HG03135 (cell line): ENCODE results near the gene TINAG.
"Not testable (repeated sequence)": the region's sequence is repeated elsewhere in the genome, so short reads cannot be mapped to it uniquely, and the experiment has no call there.

Experiments
- ATAC-seq: cut with Tn5 transposase; IDR thresholded peaks from one replicate; pipeline ENCODE4 v1.9.1; 2021; ENCODE audit warnings: mild to moderate bottlenecking, moderate library complexity; ENCODE audit not compliant: unreplicated experiment

TINAG gene

GRCh38 chr6:54307439-54307910 is 766 bp upstream of the TINAG start:
- ATAC-seq = peak; percentile 61

GRCh38 chr6:54308986-54309315 is 710 bp downstream of the TINAG start:
- ATAC-seq = no peak

GRCh38 chr6:54310377-54311152 is 2.3 kb downstream of the TINAG start:
- ATAC-seq = no peak

GRCh38 chr6:54315656-54316055 is 7.4 kb downstream of the TINAG start:
- ATAC-seq = no peak

- no peak for ATAC-seq
Measured at GRCh38 chr6:54320871-54321270, 12.6 kb downstream of the TINAG start.

- no peak for ATAC-seq
Measured at GRCh38 chr6:54327631-54328030, 19.4 kb downstream of the TINAG start.

- not testable (repeated sequence) for ATAC-seq
Measured at GRCh38 chr6:54331571-54331970, 23.3 kb downstream of the TINAG start.

GRCh38 chr6:54335871-54336270 is 27.6 kb downstream of the TINAG start:
- no peak for ATAC-seq

- no peak for ATAC-seq
Measured at GRCh38 chr6:54353975-54354374, 45.7 kb downstream of the TINAG start.

- no peak for ATAC-seq
Measured at GRCh38 chr6:54354608-54355007, 46.4 kb downstream of the TINAG start.

- ATAC-seq = no peak
Measured at GRCh38 chr6:54357141-54357540, 48.9 kb downstream of the TINAG start.

- no peak for ATAC-seq
Measured at GRCh38 chr6:54361188-54361587, 52.9 kb downstream of the TINAG start.

GRCh38 chr6:54361734-54362133 is 53.5 kb downstream of the TINAG start:
- no peak for ATAC-seq

- ATAC-seq = no peak
Measured at GRCh38 chr6:54366667-54367327, 58.6 kb downstream of the TINAG start.

GRCh38 chr6:54377776-54378175 is 69.5 kb downstream of the TINAG start:
- ATAC-seq = no peak

GRCh38 chr6:54386295-54386694 is 78.1 kb downstream of the TINAG start:
- ATAC-seq = no peak

- ATAC-seq = no peak
Measured at GRCh38 chr6:54390362-54390761, 82.1 kb downstream of the TINAG start.

- ATAC-seq = no peak
Measured at GRCh38 chr6:54391577-54391976, 83.3 kb downstream of the TINAG start.

- ATAC-seq = no peak
Measured at GRCh38 chr6:54403096-54403495, 94.9 kb downstream of the TINAG start.

- ATAC-seq = no peak
Measured at GRCh38 chr6:54404791-54405190, 96.5 kb downstream of the TINAG start.

- no peak for ATAC-seq
Measured at GRCh38 chr6:54411767-54412166, 103.5 kb downstream of the TINAG start.

- no peak for ATAC-seq
Measured at GRCh38 chr6:54415517-54415916, 107.3 kb downstream of the TINAG start.
